ENCODE results near the gene ADAMTS10.

DNA sequence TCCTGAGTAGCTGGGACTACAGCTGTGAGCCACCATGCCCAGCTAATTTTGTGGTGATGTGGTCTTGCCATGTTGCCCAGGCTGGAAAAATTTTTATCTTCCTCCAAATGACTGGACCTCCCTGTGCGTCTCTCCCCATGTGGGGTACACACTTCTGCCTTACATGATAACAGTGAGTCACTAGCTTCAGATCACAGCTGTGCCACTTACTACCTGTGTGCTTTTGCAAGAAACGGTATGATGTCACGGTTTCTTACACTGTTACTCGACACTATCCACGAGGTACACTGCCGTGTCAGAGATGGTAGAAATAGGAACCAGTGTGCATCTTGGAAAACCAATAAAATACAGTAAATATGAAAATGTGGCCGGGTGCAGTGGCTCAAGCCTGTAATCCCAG is 79.0 kb downstream of the ADAMTS10 start:
- TF ChIP-seq EGR1 (IDR thresholded peaks at IDR 0.05; ENCODE audit: borderline replicate concordance in 1 of 2, low read depth in 2 of 2, low read length in 2 of 2) (no peak), BACH1 (IDR thresholded peaks at IDR 0.05; ENCODE audit: borderline replicate concordance) (no peak), SP1 (IDR thresholded peaks at IDR 0.05; ENCODE audit: low read depth, low read length) (no peak), STAT1 (conservative IDR thresholded peaks at IDR 0.05) (no peak), JUND (IDR thresholded peaks at IDR 0.05; ENCODE audit: low read depth, low read length) (no peak), CBX3 (IDR thresholded peaks at IDR 0.05; ENCODE audit: borderline replicate concordance, low read depth) (no peak), CTCF (IDR thresholded peaks at IDR 0.05 in 2 of 3, conservative IDR thresholded peaks at IDR 0.05 in 1 of 3; ENCODE audit: control insufficient read depth in 2 of 3, extremely low read depth in 1 of 3, insufficient read depth in 1 of 3, low read depth in 3 of 3, low read length in 3 of 3) (no peak), RBBP5 (conservative IDR thresholded peaks at IDR 0.05) (no peak), KDM1A (IDR thresholded peaks at IDR 0.05; ENCODE audit: borderline replicate concordance) (no peak)
- TF ChIP-seq, protein P1, sequence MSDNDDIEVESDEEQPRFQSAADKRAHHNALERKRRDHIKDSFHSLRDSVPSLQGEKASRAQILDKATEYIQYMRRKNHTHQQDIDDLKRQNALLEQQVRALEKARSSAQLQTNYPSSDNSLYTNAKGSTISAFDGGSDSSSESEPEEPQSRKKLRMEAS (IDR thresholded peaks at IDR 0.05; ENCODE audit: low read depth, low read length), result no peak
